IMR-90 (cell line): ENCODE results near the gene CAPN8. TPM values are rescaled to one million over a fixed set of nuclear protein-coding genes. Genes with fewer than 3 reads are reported as not detected.

ENCODE experiments used
- ATAC-seq: fragments of 200-7000 bp; cut with Tn5 transposase; 2 replicates; pipeline ENCODE4 v1.9.1; 2020; ENCODE audit warnings: low read depth, mild to moderate bottlenecking, moderate library complexity
- BruUV-seq: library from RNA; stranded (reverse); fragments of 400-500 nt; replicated peaks from 2 replicates; lab custom pipeline; 2021; lab: Mats Ljungman, UMichigan
- CTCF ChIA-PET: fragments of 300-600 bp; formaldehyde crosslinking; extraction: SDS; loops from one replicate; lab custom pipeline; 2021; ENCODE audit warnings: antibody characterized with exemption; lab: Yijun Ruan, JAX
- POLR2A ChIA-PET: fragments of 300-600 bp; sonication (Branson Sonifier 250); formaldehyde crosslinking; loops from one replicate; lab custom pipeline; 2022; ENCODE audit warnings: antibody characterized with exemption; ENCODE audit not compliant: unreplicated experiment; lab: Charles Lee
- DNase-seq: peaks from one replicate; pipeline ENCODE4 v3.0.0; 2013
- H2AFZ ChIP-seq: replicated peaks from 2 replicates; pipeline ENCODE3; 2013; ENCODE audit warnings: low read length, mild to moderate bottlenecking; ENCODE audit not compliant: poor library complexity
- H2AK5ac ChIP-seq: 2 replicates; pipeline ENCODE4 v1.6.1; 2013; ENCODE audit warnings: low read depth, low read length, inconsistent platforms
- H2AK9ac ChIP-seq: replicated peaks from 2 replicates; pipeline ENCODE3; 2013; ENCODE audit warnings: mild to moderate bottlenecking, low read depth, low read length, moderate library complexity; ENCODE audit not compliant: poor library complexity
- H2BK120ac ChIP-seq: 2 replicates; pipeline ENCODE4 v1.6.1; 2013; ENCODE audit warnings: low read depth, low read length, inconsistent platforms
- H2BK15ac ChIP-seq: 3 replicates; pipeline ENCODE4 v1.6.1; 2013; ENCODE audit warnings: low read depth, low read length, inconsistent platforms
- H2BK20ac ChIP-seq: 2 replicates; pipeline ENCODE4 v1.6.1; 2013; ENCODE audit warnings: low read depth, mild to moderate bottlenecking, inconsistent platforms, low read length, moderate library complexity
- H2BK5ac ChIP-seq: 2 replicates; pipeline ENCODE4 v1.6.1; 2013; ENCODE audit warnings: mild to moderate bottlenecking, low read depth, low read length, inconsistent platforms; ENCODE audit not compliant: poor library complexity, severe bottlenecking
- H3K14ac ChIP-seq: replicated peaks from 2 replicates; pipeline ENCODE4 v1.6.1; 2013; ENCODE audit warnings: low read depth, low read length, inconsistent platforms
- H3K18ac ChIP-seq: 2 replicates; pipeline ENCODE4 v1.6.1; 2013; ENCODE audit warnings: low read depth, low read length, control low read depth
- H3K23ac ChIP-seq: 2 replicates; pipeline ENCODE4 v1.6.1; 2013; ENCODE audit warnings: low read depth, low read length, inconsistent platforms
- H3K27ac ChIP-seq: 2 replicates; pipeline ENCODE4 v1.5.1; 2013; ENCODE audit warnings: mild to moderate bottlenecking, control low read depth, low read length; ENCODE audit not compliant: insufficient read depth
- H3K27me3 ChIP-seq: 2 replicates; pipeline ENCODE4 v1.6.1; 2013; ENCODE audit warnings: low read length; ENCODE audit not compliant: control insufficient read depth, insufficient read depth
- H3K36me3 ChIP-seq: 2 replicates; pipeline ENCODE4 v1.6.1; 2013; ENCODE audit warnings: low read length, mixed read lengths; ENCODE audit not compliant: control insufficient read depth, insufficient read depth
- H3K4ac ChIP-seq: 2 replicates; pipeline ENCODE4 v1.6.1; 2013; ENCODE audit warnings: low read depth, low read length, inconsistent platforms
- H3K4me1 ChIP-seq: 2 replicates; pipeline ENCODE4 v1.6.1; 2013; ENCODE audit warnings: low read length, mixed read lengths; ENCODE audit not compliant: control insufficient read depth, insufficient read depth
- H3K4me2 ChIP-seq: 2 replicates; pipeline ENCODE4 v1.6.1; 2013; ENCODE audit warnings: low read depth, mild to moderate bottlenecking, control low read depth, low read length, moderate library complexity
- H3K4me3 ChIP-seq: 2 replicates; pipeline ENCODE4 v1.5.1; 2013; ENCODE audit warnings: low read depth, mild to moderate bottlenecking, control low read depth, low read length, moderate library complexity; ENCODE audit not compliant: insufficient read depth
- H3K56ac ChIP-seq: 2 replicates; pipeline ENCODE4 v1.6.1; 2013; ENCODE audit warnings: low read length, inconsistent platforms; ENCODE audit not compliant: insufficient read depth; ENCODE audit errors: extremely low read depth
- H3K79me1 ChIP-seq, 2 experiments: 2 replicates each; pipeline ENCODE4 v1.6.1; 2013; ENCODE audit warnings: low read length in 2 of 2, inconsistent platforms in 1 of 2, low read depth in 1 of 2
- H3K9ac ChIP-seq: 2 replicates; pipeline ENCODE4 v1.6.1; 2013; ENCODE audit warnings: low read depth, low read length, control low read depth
- H3K9me1 ChIP-seq: 2 replicates; pipeline ENCODE4 v1.6.1; 2013; ENCODE audit warnings: low read length, inconsistent platforms; ENCODE audit not compliant: insufficient read depth
- H3K9me3 ChIP-seq: 2 replicates; pipeline ENCODE4 v1.6.1; 2013; ENCODE audit warnings: low read length; ENCODE audit not compliant: control insufficient read depth, insufficient read depth
- H4K20me1 ChIP-seq: 2 replicates; pipeline ENCODE4 v1.6.1; 2013; ENCODE audit warnings: low read length, inconsistent platforms; ENCODE audit not compliant: insufficient read depth
- H4K5ac ChIP-seq: 2 replicates; pipeline ENCODE4 v1.6.1; 2013; ENCODE audit warnings: mild to moderate bottlenecking, low read depth, low read length, control low read depth
- H4K8ac ChIP-seq, 2 experiments: 2 replicates each; pipeline ENCODE4 v1.6.1; 2013; ENCODE audit warnings: low read depth in 2 of 2, low read length in 2 of 2, control low read depth in 1 of 2, inconsistent platforms in 1 of 2
- H4K91ac ChIP-seq: 2 replicates; pipeline ENCODE4 v1.6.1; 2013; ENCODE audit warnings: low read depth, low read length, inconsistent platforms; ENCODE audit not compliant: insufficient read depth
- CHD1 ChIP-seq: IDR thresholded peaks from 2 replicates; pipeline ENCODE4 v1.6.1; 2012; ENCODE audit warnings: low read depth, low read length, improper control_type of control experiment
- MAZ ChIP-seq: IDR thresholded peaks from 2 replicates; pipeline ENCODE4 v1.6.1; 2012; ENCODE audit warnings: low read depth, mild to moderate bottlenecking, low read length, improper control_type of control experiment, moderate library complexity, borderline replicate concordance
- NFE2L2 ChIP-seq: fragments of 150-350 bp; IDR thresholded peaks from 2 replicates; pipeline ENCODE4 v1.6.1; 2016; ENCODE audit warnings: low read depth, mild to moderate bottlenecking, low read length
- USF2 ChIP-seq: fragments of 150-350 bp; IDR thresholded peaks from 2 replicates; pipeline ENCODE4 v1.6.1; 2017; ENCODE audit warnings: mild to moderate bottlenecking, antibody characterized with exemption, low read length, low read depth
- WGBS, 2 experiments: methylation state at CpG; one replicate each; pipeline versions ENCODE4 v1.1.5 to v1.1.7; 2013; ENCODE audit warnings: missing lambda C conversion rate in 2 of 2; ENCODE audit not compliant: insufficient read length in 1 of 2; ENCODE audit errors: extremely low coverage in 2 of 2; 5-methylcytosine and 5-hydroxymethylcytosine counted together
- dilution Hi-C: fragments of 300-500 bp; cut with HindIII; formaldehyde crosslinking; loops from one replicate; pipeline ENCODE4 v1.14.3; 2018; ENCODE audit warnings: low sequenced_read_pairs; ENCODE audit not compliant: unreplicated experiment
- in situ Hi-C: fragments of 300-500 bp; cut with MboI; formaldehyde crosslinking; loops from 3 replicates; pipeline ENCODE4 v1.14.3; 2019; ENCODE audit warnings: low sequenced_read_pairs, inconsistent platforms, mixed read lengths
- intact Hi-C: fragments of 100-400 bp; cut with micrococcal nuclease; formaldehyde crosslinking; loops from 2 replicates; pipeline ENCODE4 v1.10.0; 2022
- polyA plus RNA-seq, 3 experiments: library from polyadenylated mRNA; depleted of rRNA; stranded (reverse); fragments of >200 nt; gene quantifications; 2 replicates each; pipeline ENCODE4 v1.2.3, GENCODE V29; 2012; ENCODE audit warnings: low replicate concordance in 1 of 3
- total RNA-seq: library from RNA; depleted of rRNA; stranded (reverse); fragments of >200 nt; gene quantifications from 2 replicates; pipeline ENCODE4 v1.2.3, GENCODE V29; 2012
- TF ChIP-seq, protein P1 (sequence below): conservative IDR thresholded peaks from 2 replicates; pipeline ENCODE4 v1.5.1; 2012; ENCODE audit warnings: mild to moderate bottlenecking, low read depth, low read length, improper control_type of control experiment

CAPN8 gene
- total and polyA plus RNA-seq, 2 of the 4 experiments (the other 2 are of a cell fraction), result not detected

GRCh38 chr1:223515421-223515820 lies 150.1 kb downstream of the CAPN8 start:
- H3K4ac ChIP-seq, result no peak overlapping the region
- no peak overlapping the region for H3K4me2 ChIP-seq
- H2AFZ ChIP-seq, result no peak overlapping the region
- ChIA-PET POLR2A (no interaction called here), CTCF (no interaction called here)
- no peak overlapping the region for H2BK15ac ChIP-seq
- in situ Hi-C loops (no loop called here), dilution Hi-C loops (no loop called here), intact Hi-C loops (no loop called here)
- no peak overlapping the region for H3K14ac ChIP-seq
- H2BK120ac ChIP-seq, result no peak overlapping the region
- H3K27ac ChIP-seq, result no peak overlapping the region
- no peak overlapping the region for H3K56ac ChIP-seq
- no peak for ATAC-seq
- H4K5ac ChIP-seq, result no peak overlapping the region
- no peak for TF ChIP-seq USF2
- TF ChIP-seq, protein P1, sequence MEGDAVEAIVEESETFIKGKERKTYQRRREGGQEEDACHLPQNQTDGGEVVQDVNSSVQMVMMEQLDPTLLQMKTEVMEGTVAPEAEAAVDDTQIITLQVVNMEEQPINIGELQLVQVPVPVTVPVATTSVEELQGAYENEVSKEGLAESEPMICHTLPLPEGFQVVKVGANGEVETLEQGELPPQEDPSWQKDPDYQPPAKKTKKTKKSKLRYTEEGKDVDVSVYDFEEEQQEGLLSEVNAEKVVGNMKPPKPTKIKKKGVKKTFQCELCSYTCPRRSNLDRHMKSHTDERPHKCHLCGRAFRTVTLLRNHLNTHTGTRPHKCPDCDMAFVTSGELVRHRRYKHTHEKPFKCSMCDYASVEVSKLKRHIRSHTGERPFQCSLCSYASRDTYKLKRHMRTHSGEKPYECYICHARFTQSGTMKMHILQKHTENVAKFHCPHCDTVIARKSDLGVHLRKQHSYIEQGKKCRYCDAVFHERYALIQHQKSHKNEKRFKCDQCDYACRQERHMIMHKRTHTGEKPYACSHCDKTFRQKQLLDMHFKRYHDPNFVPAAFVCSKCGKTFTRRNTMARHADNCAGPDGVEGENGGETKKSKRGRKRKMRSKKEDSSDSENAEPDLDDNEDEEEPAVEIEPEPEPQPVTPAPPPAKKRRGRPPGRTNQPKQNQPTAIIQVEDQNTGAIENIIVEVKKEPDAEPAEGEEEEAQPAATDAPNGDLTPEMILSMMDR, result no peak
- TF ChIP-seq MAZ, result no peak
- no peak for TF ChIP-seq CHD1
- TF ChIP-seq NFE2L2, result no peak
- H3K23ac ChIP-seq, result no peak overlapping the region
- no peaks in the 10 kb centered on the region for H3K4me1 ChIP-seq
- H3K9me3 ChIP-seq, result no peaks in the 10 kb centered on the region
- no peaks in the 10 kb centered on the region for H3K9me1 ChIP-seq
- no peak overlapping the region for H2AK9ac ChIP-seq
- WGBS, 2 experiments, result 21% methylated on average over 2 of the region's 5 CpGs; no CpG with 5 or more reads in 1 of the 2 experiments
- no peak overlapping the region for H2AK5ac ChIP-seq
- BruUV-seq, result no TSS peak
- no peak overlapping the region for H3K9ac ChIP-seq
- no peak overlapping the region for H4K8ac ChIP-seq
- H4K20me1 ChIP-seq, result no peaks in the 10 kb centered on the region; the same call in 1 of the 2 replicates
- DNase-seq, result no peak
- no peak overlapping the region for H3K4me3 ChIP-seq
- no peak overlapping the region for H2BK20ac ChIP-seq
- no peak overlapping the region for H4K91ac ChIP-seq
- H3K27me3 ChIP-seq, result peaks cover 20% of the 10 kb centered on the region
- no peaks in the 10 kb centered on the region for H3K79me1 ChIP-seq
- no peaks in the 10 kb centered on the region for H3K36me3 ChIP-seq
- H3K18ac ChIP-seq, result no peak overlapping the region
- no peak overlapping the region for H2BK5ac ChIP-seq
